PC-3 (cell line): ENCODE measurements around the gene SLC12A8. TPM values are rescaled to one million over a fixed set of nuclear protein-coding genes. Genes with fewer than 3 reads are reported as not detected.

Experiments used
- ATAC-seq: fragments of 200-7000 bp; cut with Tn5 transposase; 2 replicates; pipeline ENCODE4 v1.9.1; 2020; ENCODE audit warnings: mild to moderate bottlenecking, moderate library complexity
- BruUV-seq: library from RNA; stranded (reverse); fragments of 400-500 nt; replicated peaks from 2 replicates; lab custom pipeline; 2021; lab: Mats Ljungman, UMichigan
- CTCF ChIA-PET: fragments of 300-600 bp; sonication (Branson Sonifier 250); formaldehyde crosslinking; loops from one replicate; lab custom pipeline; 2022; ENCODE audit warnings: antibody characterized with exemption; lab: Charles Lee
- POLR2A ChIA-PET: fragments of 300-600 bp; sonication (Branson Sonifier 250); formaldehyde crosslinking; loops from one replicate; lab custom pipeline; 2022; ENCODE audit warnings: antibody characterized with exemption; ENCODE audit not compliant: unreplicated experiment; lab: Charles Lee
- DNase-seq: peaks from one replicate; pipeline ENCODE4 v3.0.0-alpha.2; 2015
- H2AFZ ChIP-seq: fragments of 300-600 bp; sonication (generic); 2 replicates; pipeline ENCODE4 v1.6.0; 2016; ENCODE audit warnings: antibody characterized with exemption, low read length
- H3F3A ChIP-seq: fragments of 300-600 bp; sonication (generic); one replicate; pipeline ENCODE4 v1.6.0; 2017; ENCODE audit warnings: antibody characterized with exemption, low read length, control low read depth, mild to moderate bottlenecking; ENCODE audit not compliant: unreplicated experiment
- H3K27ac ChIP-seq: fragments of 300-600 bp; sonication (generic); 2 replicates; pipeline ENCODE4 v1.5.1; 2016; ENCODE audit warnings: mild to moderate bottlenecking, low read length
- H3K27me3 ChIP-seq: fragments of 300-600 bp; sonication (generic); 2 replicates; pipeline ENCODE4 v1.6.1; 2016; ENCODE audit warnings: low read length, mixed read lengths
- H3K36me3 ChIP-seq: fragments of 300-600 bp; sonication (generic); 2 replicates; pipeline ENCODE4 v1.6.1; 2016; ENCODE audit warnings: low read depth, mixed run types, low read length, mixed read lengths
- H3K4me1 ChIP-seq: fragments of 300-600 bp; sonication (generic); 2 replicates; pipeline ENCODE4 v1.5.1; 2016; ENCODE audit warnings: low read length; ENCODE audit not compliant: insufficient read depth
- H3K4me2 ChIP-seq: fragments of 300-600 bp; sonication (generic); 2 replicates; pipeline ENCODE4 v1.6.0; 2016; ENCODE audit warnings: low read length
- H3K4me3 ChIP-seq: fragments of 300-600 bp; sonication (generic); 2 replicates; pipeline ENCODE4 v1.5.1; 2016; ENCODE audit warnings: mild to moderate bottlenecking, low read length, mixed read lengths
- H3K79me2 ChIP-seq: fragments of 300-600 bp; sonication (generic); 2 replicates; pipeline ENCODE4 v1.6.1; 2017; ENCODE audit warnings: low read length, mixed read lengths
- H3K9ac ChIP-seq: fragments of 300-600 bp; sonication (generic); 2 replicates; pipeline ENCODE4 v1.6.0; 2016; ENCODE audit warnings: mild to moderate bottlenecking, low read length
- H3K9me2 ChIP-seq: fragments of 300-600 bp; sonication (generic); replicated peaks from 2 replicates; pipeline ENCODE4 v1.6.1; 2016; ENCODE audit warnings: mixed run types, low read length, mixed read lengths
- H3K9me3 ChIP-seq: fragments of 300-600 bp; sonication (generic); 2 replicates; pipeline ENCODE4 v1.6.1; 2016; ENCODE audit warnings: low read length, mixed read lengths
- H4K20me1 ChIP-seq: fragments of 300-600 bp; sonication (generic); 2 replicates; pipeline ENCODE4 v1.6.1; 2016; ENCODE audit warnings: low read length, mixed read lengths
- CTCF ChIP-seq: fragments of 300-600 bp; sonication (generic); conservative IDR thresholded peaks from 2 replicates; pipeline ENCODE4 v1.5.1; 2017; ENCODE audit warnings: antibody characterized with exemption, low read depth, mild to moderate bottlenecking, low read length
- EZH2 ChIP-seq: fragments of 300-600 bp; sonication (generic); IDR thresholded peaks from one replicate; pipeline ENCODE4 v1.6.1; 2017; ENCODE audit warnings: antibody characterized with exemption, mild to moderate bottlenecking, low read length; ENCODE audit not compliant: unreplicated experiment
- EZH2phosphoT487 ChIP-seq: fragments of 300-600 bp; sonication (generic); IDR thresholded peaks from 2 replicates; pipeline ENCODE4 v1.6.1; 2018; ENCODE audit warnings: mild to moderate bottlenecking, antibody characterized with exemption, low read length, borderline replicate concordance
- intact Hi-C: fragments of 100-400 bp; cut with micrococcal nuclease; formaldehyde crosslinking; loops from 2 replicates; pipeline ENCODE4 v1.9.0; 2023
- total RNA-seq: library from RNA; depleted of rRNA; stranded (reverse); fragments of >200 nt; gene quantifications from 2 replicates; pipeline ENCODE4 v1.2.3, GENCODE V29; 2014

The SLC12A8 gene
- total RNA-seq, 1 experiment from 2014 or later, result 11.0 TPM

GRCh38 chr3:125125821-125126245 is 86.7 kb downstream of the SLC12A8 start:
- ATAC-seq, result no peak
- no peak for DNase-seq
- CTCF ChIA-PET, result no interaction called here
- Histone ChIP-seq H4K20me1 (no peaks in the 10 kb centered on the region), H3K4me1 (peaks cover 17% of the 10 kb centered on the region), H3K27ac (no peak overlapping the region), H3F3A (no peaks in the 10 kb centered on the region), H3K27me3 (no peaks in the 10 kb centered on the region), H3K79me2 (no peaks in the 10 kb centered on the region), H3K4me2 (no peak overlapping the region), H3K36me3 (no peaks in the 10 kb centered on the region), H2AFZ (no peak overlapping the region), H3K9ac (no peak overlapping the region), H3K9me2 (no peaks in the 10 kb centered on the region), H3K4me3 (no peak overlapping the region), H3K9me3 (no peaks in the 10 kb centered on the region)
- no TSS peak for BruUV-seq
- TF ChIP-seq EZH2phosphoT487, result no peak
- TF ChIP-seq CTCF, result no peak
- no peak for TF ChIP-seq EZH2
- intact Hi-C loops, result no loop called here
- POLR2A ChIA-PET, result no interaction called here

- Histone ChIP-seq H3F3A (no peaks in the 10 kb centered on the region), H3K9ac (no peak overlapping the region), H3K4me3 (no peak overlapping the region), H3K27me3 (no peaks in the 10 kb centered on the region), H3K27ac (no peak overlapping the region), H3K9me2 (no peaks in the 10 kb centered on the region), H3K4me1 (peaks cover 1% of the 10 kb centered on the region), H3K4me2 (no peak overlapping the region), H4K20me1 (no peaks in the 10 kb centered on the region), H3K9me3 (no peaks in the 10 kb centered on the region), H3K79me2 (no peaks in the 10 kb centered on the region), H3K36me3 (no peaks in the 10 kb centered on the region), H2AFZ (no peak overlapping the region)
- ChIA-PET CTCF (no interaction called here), POLR2A (no interaction called here)
- ATAC-seq, result no peak
- DNase-seq, result no peak
- intact Hi-C loops, result no loop called here
- BruUV-seq, result no TSS peak
- TF ChIP-seq EZH2phosphoT487, result no peak
- no peak for TF ChIP-seq CTCF
- no peak for TF ChIP-seq EZH2
Measured at GRCh38 chr3:125123451-125124305, 88.9 kb downstream of the SLC12A8 start.
